ENCODE measurements around the gene EYS.
A peak's percentile ranks its signal among the peaks of the same experiment; 100 is the strongest.
"Not testable (repeated sequence)": the region's sequence is repeated elsewhere in the genome, so short reads cannot be mapped to it uniquely, and the experiment has no call there.

The EYS gene

GRCh38 chr6:63738190-63738589 is 1968.8 kb downstream of the EYS start:
- DNase-seq (ENCODE audit: low spot score) = not testable (repeated sequence)

GRCh38 chr6:63734923-63735322 is 1972.1 kb downstream of the EYS start:
- DNase-seq (ENCODE audit: low spot score) = no peak

DNA sequence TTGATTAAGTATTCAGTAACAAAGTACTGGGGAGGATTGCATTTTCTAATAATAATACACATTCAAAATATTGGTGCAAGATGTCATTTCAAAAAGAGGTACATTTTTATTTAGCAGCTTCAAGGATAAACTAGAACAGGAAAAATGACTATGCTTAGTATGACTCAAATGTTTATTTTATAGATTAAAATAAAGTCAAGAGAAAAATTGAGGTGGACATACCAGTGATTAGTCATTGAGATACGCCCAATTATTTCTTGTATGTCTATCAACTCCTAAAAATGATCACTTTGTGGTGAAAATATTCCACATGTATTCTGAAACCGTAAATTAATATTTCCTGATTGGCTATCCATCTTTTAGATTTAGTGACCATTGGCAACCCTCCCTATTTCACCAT is 1974.7 kb downstream of the EYS start:
- no peak for DNase-seq (ENCODE audit: low spot score)

DNA sequence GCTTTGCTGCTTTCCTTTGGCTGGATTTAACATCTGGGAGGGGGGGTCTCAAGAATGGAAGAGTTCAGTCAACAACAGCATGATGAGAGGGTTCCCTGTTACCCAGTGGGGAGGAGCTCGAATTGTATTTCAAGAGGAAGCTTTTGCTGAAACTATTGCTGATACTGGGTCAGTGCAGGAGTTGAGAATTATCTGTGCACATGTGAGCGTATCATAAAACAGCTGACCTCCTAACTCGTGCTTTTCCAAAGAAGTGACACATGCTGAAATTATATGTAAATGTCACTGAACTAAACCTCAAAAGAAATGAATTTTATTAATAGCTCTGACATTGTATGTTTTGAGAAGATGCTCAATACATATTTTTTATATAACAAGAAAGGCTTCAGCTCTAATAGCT is 1975.1 kb downstream of the EYS start:
- DNase-seq (ENCODE audit: low spot score) = no peak

GRCh38 chr6:63730311-63730710 is 1976.7 kb downstream of the EYS start:
- DNase-seq (ENCODE audit: low spot score) = no peak

- DNase-seq (ENCODE audit: low spot score) = no peak
These were observed 1982.3 kb downstream of the EYS start for GRCh38 chr6:63724721-63725120.

DNA sequence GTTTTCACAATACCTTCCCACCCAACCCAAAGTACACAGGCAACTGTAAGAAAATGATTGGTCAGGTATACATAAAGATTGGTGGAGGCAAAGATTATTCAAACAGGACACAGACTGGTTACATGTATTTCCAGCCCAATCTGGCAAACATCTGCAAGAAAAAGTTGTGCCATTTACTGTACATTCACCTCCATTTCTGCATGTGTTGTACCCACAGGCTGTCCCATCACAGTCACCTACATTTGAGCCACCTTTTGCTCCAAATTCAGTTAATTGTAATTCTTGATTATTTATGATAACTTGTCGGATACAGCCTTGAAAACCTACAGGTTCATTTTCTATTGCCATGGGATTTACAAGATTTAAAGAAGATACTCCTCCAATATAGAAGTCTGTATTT is 1985.8 kb downstream of the EYS start:
- DNase-seq (ENCODE audit: low spot score) = no peak

- DNase-seq (ENCODE audit: low spot score) = no peak
These were observed 1990.9 kb downstream of the EYS start for GRCh38 chr6:63716169-63716568.

GRCh38 chr6:63714091-63714490 is 1992.9 kb downstream of the EYS start:
- no peak for DNase-seq (ENCODE audit: low spot score)

DNA sequence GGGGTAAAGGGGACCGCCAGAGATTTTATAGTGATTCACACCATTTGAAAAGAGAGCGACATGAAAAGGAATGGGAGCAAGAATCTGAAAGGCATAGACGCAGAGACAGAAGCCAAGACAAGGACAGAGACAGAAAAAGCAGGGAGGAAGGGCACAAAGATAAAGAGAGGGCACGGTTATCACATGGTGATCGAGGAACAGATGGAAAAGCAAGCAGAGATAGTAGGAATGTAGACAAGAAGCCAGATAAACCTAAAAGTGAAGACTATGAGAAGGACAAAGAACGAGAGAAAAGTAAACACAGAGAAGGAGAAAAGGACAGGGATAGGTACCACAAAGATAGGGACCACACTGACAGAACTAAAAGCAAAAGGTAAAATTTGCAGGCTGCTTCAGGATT is 1993.7 kb downstream of the EYS start:
- no peak for DNase-seq (ENCODE audit: low spot score)

- DNase-seq (ENCODE audit: low spot score) = no peak
These were observed 1997.9 kb downstream of the EYS start for GRCh38 chr6:63709148-63709547.

DNA sequence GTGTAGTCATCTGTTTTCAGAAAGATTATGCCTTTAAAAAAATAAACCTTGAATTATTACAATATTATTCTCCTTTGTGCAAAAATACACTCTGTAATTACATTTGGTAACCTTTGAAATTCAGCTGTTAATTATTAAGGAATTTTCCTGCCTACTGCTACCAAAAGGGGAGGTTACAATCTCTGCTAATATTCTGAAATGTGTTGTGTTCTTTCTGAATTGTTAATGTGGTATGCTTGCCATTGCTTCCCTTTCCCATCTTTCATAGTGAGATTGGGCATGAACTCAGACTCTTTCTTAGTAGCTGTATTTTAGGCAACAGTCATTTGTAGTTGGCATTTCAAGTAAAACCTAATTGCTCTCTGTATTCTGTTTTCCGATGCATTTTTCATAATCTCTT is 1998.4 kb downstream of the EYS start:
- DNase-seq (ENCODE audit: low spot score) = no peak

DNA sequence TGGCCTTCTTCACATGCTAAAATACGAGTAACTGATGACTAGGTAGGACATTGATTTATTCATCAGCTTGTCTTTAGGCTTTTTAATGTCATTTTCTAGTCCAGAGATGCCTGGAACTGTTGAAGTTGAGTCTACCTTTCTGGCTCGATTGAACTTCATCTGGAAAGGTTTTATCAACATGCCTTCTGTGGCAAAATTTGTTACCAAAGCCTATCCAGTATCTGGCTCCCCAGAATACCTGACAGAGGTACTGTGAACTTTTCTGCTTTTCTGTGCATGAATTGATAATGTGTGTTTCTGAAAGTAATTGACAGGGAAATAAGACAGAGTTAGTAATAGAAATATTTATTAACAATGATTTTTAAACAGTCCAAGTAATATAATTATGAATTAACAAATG is 2000.4 kb downstream of the EYS start:
- DNase-seq (ENCODE audit: low spot score) = no peak

- DNase-seq (ENCODE audit: low spot score) = no peak
These were observed 2001.3 kb downstream of the EYS start for GRCh38 chr6:63705707-63706106.

DNA sequence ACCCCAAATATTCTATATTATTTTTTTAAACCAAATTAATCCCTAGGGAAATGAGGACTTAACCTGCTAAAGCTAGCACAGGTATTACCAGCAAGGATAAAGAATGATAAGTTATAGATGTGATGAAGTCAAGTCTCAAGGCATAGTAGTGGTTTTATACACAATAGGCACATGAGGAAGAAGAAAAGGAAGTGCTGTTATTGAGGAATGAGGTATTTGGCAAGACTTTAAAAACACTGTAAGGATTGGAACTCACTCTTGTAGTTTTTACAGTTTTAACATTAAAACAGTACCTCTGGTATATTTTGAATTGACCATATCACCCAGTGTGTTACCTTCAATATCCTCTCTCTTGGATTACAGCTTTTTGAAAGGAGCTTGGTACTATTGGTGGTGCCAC is 2016.8 kb downstream of the EYS start:
- DNase-seq (ENCODE audit: low spot score) = no peak

GRCh38 chr6:63689421-63689820 is 2017.6 kb downstream of the EYS start:
- DNase-seq (ENCODE audit: low spot score) = peak; percentile 48

DNA sequence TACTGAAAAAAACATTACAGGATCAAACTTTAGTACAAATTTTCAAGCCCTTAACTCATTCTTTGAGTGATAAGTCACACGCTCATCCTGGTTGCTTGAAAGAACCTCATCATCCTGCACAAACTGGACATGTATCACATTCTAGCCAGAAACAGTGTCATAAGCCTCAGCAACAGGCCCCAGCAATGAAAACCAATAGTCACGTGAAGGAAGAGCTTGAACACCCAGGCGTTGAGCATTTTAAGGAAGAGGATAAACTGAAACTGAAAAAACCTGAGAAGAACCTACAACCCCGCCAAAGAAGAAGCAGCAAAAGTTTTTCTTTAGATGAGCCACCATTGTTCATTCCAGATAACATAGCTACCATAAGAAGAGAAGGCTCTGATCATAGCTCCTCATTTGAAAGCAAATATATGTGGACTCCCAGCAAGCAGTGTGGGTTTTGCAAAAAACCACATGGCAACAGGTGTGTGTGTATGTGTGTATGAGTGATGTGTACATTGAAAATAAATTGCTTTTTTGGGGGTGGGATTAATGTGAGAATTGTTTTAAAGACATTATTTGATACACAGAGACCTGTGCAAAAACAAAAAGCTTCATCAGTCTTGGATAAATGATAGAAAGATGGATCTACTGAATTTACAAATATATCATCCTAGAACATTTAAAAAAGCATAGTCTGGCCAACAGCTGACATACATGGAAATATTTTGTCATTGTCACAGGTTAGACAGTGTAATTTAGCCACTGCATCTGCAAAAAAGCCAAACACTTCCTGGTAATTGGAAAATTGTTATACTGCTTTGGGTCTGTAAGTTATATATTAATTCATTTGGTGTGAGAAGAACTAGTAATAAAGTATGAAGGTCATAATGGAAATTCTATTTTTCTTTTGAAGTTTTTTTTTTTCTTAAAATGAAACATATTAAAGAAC is 2021.3 kb downstream of the EYS start:
- no peak for DNase-seq (ENCODE audit: low spot score)

DNA sequence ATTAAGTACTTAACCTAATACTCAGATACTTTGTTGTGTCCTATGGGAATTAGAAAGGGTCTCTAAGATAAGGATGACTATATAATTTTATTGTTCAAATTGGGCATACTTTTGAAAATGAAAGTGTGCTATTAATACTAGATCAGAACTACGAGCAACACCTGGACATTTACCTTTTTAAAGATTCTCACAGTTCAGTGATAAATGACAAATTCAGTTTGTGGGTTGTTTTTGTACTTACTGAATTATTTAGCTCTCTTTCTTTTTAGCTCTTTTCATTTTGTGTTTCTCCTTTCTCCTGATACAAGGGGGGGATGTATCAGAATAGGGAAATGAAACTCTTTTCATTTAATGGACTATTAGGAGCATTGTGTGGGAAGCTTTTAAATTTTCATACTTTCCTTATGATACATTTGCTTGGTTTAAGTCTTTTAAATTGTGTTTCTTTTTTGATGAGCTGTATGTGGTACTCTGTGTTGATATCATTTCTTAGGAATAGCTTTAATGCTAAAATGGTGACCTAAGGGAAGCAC is 2023.9 kb downstream of the EYS start:
- no peak for DNase-seq (ENCODE audit: low spot score)

DNA sequence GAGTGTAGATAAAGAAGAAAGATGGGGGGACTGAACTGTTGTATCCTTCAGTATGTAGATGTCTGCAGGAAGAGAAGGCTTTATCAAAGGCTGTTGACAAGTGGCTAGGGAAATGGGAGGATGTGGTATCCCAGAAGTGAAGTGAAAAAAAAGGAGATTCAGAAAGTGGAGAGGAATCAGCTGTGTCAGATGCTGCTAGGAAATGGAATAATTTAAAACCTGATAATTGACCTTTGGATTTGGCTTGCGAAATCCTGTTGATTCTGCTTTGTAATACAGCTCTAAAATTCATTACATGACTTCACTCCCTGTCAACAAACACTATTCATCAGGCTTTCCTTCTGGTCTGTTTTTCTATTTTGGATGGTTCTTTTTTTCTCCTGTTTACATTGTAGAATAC is 2029.7 kb downstream of the EYS start:
- no peak for DNase-seq (ENCODE audit: low spot score)

DNA sequence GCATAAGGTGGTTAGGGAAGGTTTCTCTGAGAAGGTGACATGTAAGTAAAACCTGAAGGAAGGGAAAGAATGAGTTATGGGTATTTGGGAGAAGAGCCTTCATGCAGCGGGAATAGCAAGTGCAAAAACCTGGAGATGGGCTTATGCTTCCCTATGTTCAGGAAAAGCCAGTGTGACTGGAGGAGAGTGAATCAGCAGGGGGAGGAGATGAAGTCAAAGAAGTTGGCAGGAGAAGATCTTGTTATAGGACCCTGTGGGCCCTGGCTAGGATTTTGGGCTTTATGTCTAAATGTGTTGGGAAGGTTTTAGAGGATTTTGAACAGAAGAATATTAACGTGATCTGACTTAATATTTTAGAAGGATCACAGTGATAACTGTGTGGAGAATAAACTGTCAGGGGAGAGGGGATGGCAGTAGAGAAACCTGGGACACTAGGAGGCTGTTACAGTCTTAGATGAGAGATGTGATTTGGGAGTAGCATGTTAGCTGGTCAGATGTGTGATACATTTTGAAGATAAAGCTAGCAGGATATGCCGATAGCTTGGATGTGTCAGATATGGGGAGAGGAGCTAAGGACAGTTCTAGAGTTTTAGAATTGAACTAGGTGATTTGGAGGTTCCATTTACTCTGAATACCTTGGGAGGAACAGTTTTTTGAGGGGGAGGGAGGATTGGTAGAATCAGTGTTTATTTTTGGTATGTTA is 2030.5 kb downstream of the EYS start:
- no peak for DNase-seq (ENCODE audit: low spot score)

DNA sequence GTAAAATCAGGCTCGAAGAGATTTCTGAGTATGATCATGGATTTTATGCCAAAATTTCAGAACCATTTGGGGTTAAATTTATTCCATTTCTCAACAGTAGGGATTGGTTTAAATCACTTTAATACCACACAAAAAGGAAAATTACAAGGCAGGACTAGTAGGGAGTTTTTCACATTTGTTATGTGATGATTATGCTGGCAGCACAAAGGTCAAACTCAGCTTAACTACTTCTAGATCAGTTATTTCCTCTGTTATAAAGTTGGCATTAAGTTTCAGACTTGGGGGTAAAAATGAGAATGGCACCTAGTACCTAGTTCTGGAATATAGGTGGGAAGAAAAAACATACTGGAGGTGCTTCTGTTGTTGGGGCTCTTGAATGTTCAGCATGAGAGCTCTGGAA is 2031.9 kb downstream of the EYS start:
- no peak for DNase-seq (ENCODE audit: low spot score)

DNA sequence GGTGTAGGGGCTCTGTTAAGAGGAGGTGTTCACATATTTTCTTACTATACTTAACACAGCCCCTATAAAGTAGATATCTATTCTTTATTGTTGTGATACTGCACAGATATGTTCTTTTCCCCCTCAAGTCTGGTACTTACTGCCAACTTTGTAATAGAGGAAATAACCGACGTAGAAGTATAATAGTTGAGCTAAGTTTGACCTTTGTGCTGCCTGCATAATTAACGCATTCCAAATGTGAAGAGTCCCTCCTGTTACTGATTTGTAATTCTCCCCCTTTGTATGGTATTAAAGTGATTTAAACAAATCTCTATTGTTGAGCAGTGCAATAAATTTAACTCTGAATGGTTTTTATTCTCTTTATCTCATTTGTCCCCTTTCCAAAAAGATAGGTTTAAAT is 2032.4 kb downstream of the EYS start:
- DNase-seq (ENCODE audit: low spot score) = no peak

DNA sequence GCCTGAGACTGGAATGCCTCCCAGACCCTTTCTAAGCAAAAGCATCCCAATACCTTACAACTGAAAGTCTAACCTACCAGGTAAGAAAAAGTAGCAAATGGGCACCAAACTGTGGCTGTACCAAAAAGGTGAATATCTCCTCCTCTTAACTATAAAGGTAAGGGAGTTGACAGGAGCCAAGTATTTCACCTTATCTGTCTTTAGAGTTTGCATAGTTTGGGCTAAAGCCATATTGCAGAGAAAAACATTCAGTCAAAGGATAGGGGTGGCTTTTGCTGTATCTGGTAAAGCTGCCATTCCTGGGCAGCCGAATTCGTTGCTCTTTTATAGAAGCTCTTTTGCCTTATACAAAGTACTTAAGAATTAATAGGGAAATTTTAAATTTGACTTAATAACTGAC is 2033.3 kb downstream of the EYS start:
- no peak for DNase-seq (ENCODE audit: low spot score)

Measured in COLO829 (cell line).